Right atrium auricular region (tissue), 2 donors: ENCODE data around the gene PRICKLE2. TPM values are rescaled to one million over a fixed set of nuclear protein-coding genes. Genes with fewer than 3 reads are reported as not detected.

Source experiments
- DNase-seq: peaks from one replicate; pipeline ENCODE4 v3.0.0-alpha.2; 2019; ENCODE audit warnings: low spot score
- H3K27ac ChIP-seq, 2 donors: fragments of 200-600 bp; sonication (generic); 1 replicate in 1 of 2; 2 replicates in 1 of 2; pipeline ENCODE4 v1.5.1; 2016 to 2019
- H3K27me3 ChIP-seq, 2 donors: fragments of 200-600 bp; sonication (generic); one replicate each; pipeline versions ENCODE4 v1.5.1 to v1.6.0; 2017 to 2019
- H3K36me3 ChIP-seq: fragments of 200-600 bp; sonication (generic); one replicate; pipeline ENCODE4 v1.5.1; 2016
- H3K4me1 ChIP-seq, 2 donors: fragments of 200-600 bp; sonication (generic); one replicate each; pipeline versions ENCODE4 v1.5.1 to v1.6.0; 2017 to 2019
- H3K4me3 ChIP-seq, 2 donors: fragments of 200-600 bp; sonication (generic); 1 replicate in 1 of 2; 2 replicates in 1 of 2; pipeline ENCODE4 v1.5.1; 2017 to 2019; ENCODE audit warnings: mild to moderate bottlenecking in 1 of 2, moderate library complexity in 1 of 2
- H3K9me3 ChIP-seq, 2 donors: fragments of 200-600 bp; sonication (generic); one replicate each; pipeline ENCODE4 v1.5.1; 2019
- CTCF ChIP-seq, 2 donors: fragments of 200-600 bp; sonication (generic); IDR thresholded peaks; one replicate each; pipeline ENCODE4 v1.5.1; 2019; ENCODE audit warnings: antibody characterized with exemption in 2 of 2
- total RNA-seq, 2 donors: library from RNA; depleted of rRNA; stranded (reverse); fragments of >200 nt; gene quantifications; one replicate each; pipeline ENCODE4 v1.1.0, GENCODE V29; 2016

The PRICKLE2 gene
- total RNA-seq, 2 donors from 2014 or later: 18.4 to 22.2 TPM

GRCh38 chr3:64058566-64058965 lies 166.7 kb downstream of the PRICKLE2 start:
- no peak for DNase-seq
- H3K9me3 ChIP-seq: no peaks in the 10 kb centered on the region
- no peak overlapping the region for H3K4me3 ChIP-seq
- H3K27ac ChIP-seq: no peak overlapping the region
- no peak for TF ChIP-seq CTCF (IDR thresholded peaks at IDR 0.05)
- H3K4me1 ChIP-seq: peaks cover 0 to 6% of the 10 kb centered on the region in 2 donors
- no peaks in the 10 kb centered on the region for H3K36me3 ChIP-seq
- H3K27me3 ChIP-seq: no peaks in the 10 kb centered on the region

- DNase-seq: no peak
- no peak for TF ChIP-seq CTCF (IDR thresholded peaks at IDR 0.05)
- Histone ChIP-seq H3K4me3 (no peak overlapping the region), H3K4me1 (no peaks in the 10 kb centered on the region), H3K9me3 (no peaks in the 10 kb centered on the region), H3K27ac (no peak overlapping the region), H3K27me3 (no peaks in the 10 kb centered on the region), H3K36me3 (no peaks in the 10 kb centered on the region)
Observed at GRCh38 chr3:64057231-64057630, 168.0 kb downstream of the PRICKLE2 start.

- no peak for DNase-seq
- Histone ChIP-seq H3K36me3 (no peaks in the 10 kb centered on the region), H3K9me3 (no peaks in the 10 kb centered on the region), H3K27me3 (no peaks in the 10 kb centered on the region), H3K4me3 (no peak overlapping the region), H3K27ac (no peak overlapping the region), H3K4me1 (no peaks in the 10 kb centered on the region)
- no peak for TF ChIP-seq CTCF (IDR thresholded peaks at IDR 0.05)
Observed at GRCh38 chr3:64056606-64057180, 168.6 kb downstream of the PRICKLE2 start.

- Histone ChIP-seq H3K27ac (no peak overlapping the region), H3K9me3 (no peaks in the 10 kb centered on the region)
Observed at GRCh38 chr3:64055076-64055475, 170.2 kb downstream of the PRICKLE2 start.

GRCh38 chr3:64054488-64054887 lies 170.8 kb downstream of the PRICKLE2 start:
- Histone ChIP-seq H3K27me3 (no peaks in the 10 kb centered on the region), H3K4me3 (no peak overlapping the region), H3K9me3 (no peaks in the 10 kb centered on the region), H3K36me3 (no peaks in the 10 kb centered on the region), H3K27ac (no peak overlapping the region), H3K4me1 (no peaks in the 10 kb centered on the region)
- no peak for TF ChIP-seq CTCF (IDR thresholded peaks at IDR 0.05)
- DNase-seq: no peak

More at GRCh38 chr3:64055076-64055475, 170.2 kb downstream of the PRICKLE2 start:
- Histone ChIP-seq H3K27me3 (no peaks in the 10 kb centered on the region), H3K4me1 (no peaks in the 10 kb centered on the region), H3K4me3 (no peak overlapping the region), H3K36me3 (no peaks in the 10 kb centered on the region)
- no peak for DNase-seq
- TF ChIP-seq CTCF (IDR thresholded peaks at IDR 0.05): no peak

- no peak overlapping the region for H3K27ac ChIP-seq
- H3K4me3 ChIP-seq: no peak overlapping the region
- H3K4me1 ChIP-seq: no peaks in the 10 kb centered on the region
- no peaks in the 10 kb centered on the region for H3K9me3 ChIP-seq
- no peak for DNase-seq
- H3K36me3 ChIP-seq: no peaks in the 10 kb centered on the region
- TF ChIP-seq CTCF (IDR thresholded peaks at IDR 0.05): no peak
- H3K27me3 ChIP-seq: no peaks in the 10 kb centered on the region
Observed at GRCh38 chr3:64053581-64053980, 171.7 kb downstream of the PRICKLE2 start.
